ENCODE data around the gene UBE2D2.

Gene UBE2D2

GRCh38 chr5:139636207-139636792, 75.2 kb downstream of the UBE2D2 start:
- TF ChIP-seq EP300 (IDR thresholded peaks at IDR 0.05; ENCODE audit: borderline replicate concordance) (no peak; the same call in 1 of the 2 replicates), TEAD4 (IDR thresholded peaks at IDR 0.05) (no peak), USF1 (IDR thresholded peaks at IDR 0.05) (no peak), ZBTB7A (IDR thresholded peaks at IDR 0.05; ENCODE audit: low read depth) (no peak), CEBPB (IDR thresholded peaks at IDR 0.05) (no peak), REST (IDR thresholded peaks at IDR 0.05; ENCODE audit: low read depth) (no peak), RAD21 (IDR thresholded peaks at IDR 0.05; ENCODE audit: low read depth) (no peak), YY1 (IDR thresholded peaks at IDR 0.05; ENCODE audit: low read depth) (no peak), EGR1 (IDR thresholded peaks at IDR 0.05) (no peak), TCF12 (IDR thresholded peaks at IDR 0.05; ENCODE audit: low read depth) (no peak; the same call in 1 of the 2 replicates), CREB1 (IDR thresholded peaks at IDR 0.05; ENCODE audit: low read depth) (no peak), TAF1 (IDR thresholded peaks at IDR 0.05; ENCODE audit: low read depth) (no peak), NFIC (IDR thresholded peaks at IDR 0.05) (no peak), FOXM1 (IDR thresholded peaks at IDR 0.05; ENCODE audit: borderline replicate concordance, low read depth) (no peak)
- TF ChIP-seq, protein P1, sequence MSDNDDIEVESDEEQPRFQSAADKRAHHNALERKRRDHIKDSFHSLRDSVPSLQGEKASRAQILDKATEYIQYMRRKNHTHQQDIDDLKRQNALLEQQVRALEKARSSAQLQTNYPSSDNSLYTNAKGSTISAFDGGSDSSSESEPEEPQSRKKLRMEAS (IDR thresholded peaks at IDR 0.05) = no peak; the same call in 1 of the 2 replicates

DNA sequence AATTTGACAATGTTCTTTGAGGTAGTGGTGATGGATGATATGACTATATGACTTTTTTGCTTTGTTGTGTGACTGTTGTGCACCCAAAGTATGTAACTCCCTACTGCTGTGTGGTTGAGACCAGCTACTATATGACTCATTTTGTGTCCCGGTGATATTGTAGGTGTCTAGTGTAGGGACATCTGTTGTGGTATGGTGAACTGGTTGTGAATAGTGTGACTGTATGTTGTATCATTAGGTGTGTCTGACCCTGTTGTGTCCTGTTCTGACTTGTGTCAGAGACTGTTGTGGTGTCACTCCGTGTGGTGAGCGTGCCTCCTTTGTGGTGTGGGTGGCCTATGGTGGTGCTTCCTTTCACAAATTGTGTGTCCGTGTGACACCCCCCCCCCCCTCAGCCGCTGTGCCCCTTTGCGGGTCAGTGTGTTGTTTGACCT, 75.9 kb downstream of the UBE2D2 start:
- TF ChIP-seq REST (IDR thresholded peaks at IDR 0.05; ENCODE audit: low read depth) (no peak), ZBTB7A (IDR thresholded peaks at IDR 0.05; ENCODE audit: low read depth) (no peak), EP300 (IDR thresholded peaks at IDR 0.05; ENCODE audit: borderline replicate concordance) (no peak), EGR1 (IDR thresholded peaks at IDR 0.05) (no peak), TEAD4 (IDR thresholded peaks at IDR 0.05) (no peak), CEBPB (IDR thresholded peaks at IDR 0.05) (no peak), RAD21 (IDR thresholded peaks at IDR 0.05; ENCODE audit: low read depth) (no peak), FOXM1 (IDR thresholded peaks at IDR 0.05; ENCODE audit: borderline replicate concordance, low read depth) (no peak), CREB1 (IDR thresholded peaks at IDR 0.05; ENCODE audit: low read depth) (no peak), TAF1 (IDR thresholded peaks at IDR 0.05; ENCODE audit: low read depth) (no peak), TCF12 (IDR thresholded peaks at IDR 0.05; ENCODE audit: low read depth) (no peak), NFIC (IDR thresholded peaks at IDR 0.05) (no peak), YY1 (IDR thresholded peaks at IDR 0.05; ENCODE audit: low read depth) (no peak), USF1 (IDR thresholded peaks at IDR 0.05) (no peak)
- TF ChIP-seq, protein P1 (IDR thresholded peaks at IDR 0.05) = no peak

GRCh38 chr5:139637438-139638089, 76.4 kb downstream of the UBE2D2 start:
- peak; percentile 99 for TF ChIP-seq ZBTB7A (IDR thresholded peaks at IDR 0.05; ENCODE audit: low read depth)
- TF ChIP-seq USF1 (IDR thresholded peaks at IDR 0.05) = no peak
- peak; percentile 87 for TF ChIP-seq NFIC (IDR thresholded peaks at IDR 0.05)
- 0 out of 2 replicates have a peak, but pooled peaks have one; percentile 43 for TF ChIP-seq TAF1 (IDR thresholded peaks at IDR 0.05; ENCODE audit: low read depth)
- no peak for TF ChIP-seq RAD21 (IDR thresholded peaks at IDR 0.05; ENCODE audit: low read depth)
- TF ChIP-seq FOXM1 (IDR thresholded peaks at IDR 0.05; ENCODE audit: borderline replicate concordance, low read depth) = no peak
- TF ChIP-seq EP300 (IDR thresholded peaks at IDR 0.05; ENCODE audit: borderline replicate concordance) = peak; percentile 65; the same call in 1 of the 2 replicates
- TF ChIP-seq YY1 (IDR thresholded peaks at IDR 0.05; ENCODE audit: low read depth) = no peak
- no peak for TF ChIP-seq CREB1 (IDR thresholded peaks at IDR 0.05; ENCODE audit: low read depth)
- TF ChIP-seq EGR1 (IDR thresholded peaks at IDR 0.05) = 0 out of 2 replicates have a peak, but pooled peaks have one; percentile 23
- no peak for TF ChIP-seq REST (IDR thresholded peaks at IDR 0.05; ENCODE audit: low read depth)
- TF ChIP-seq CEBPB (IDR thresholded peaks at IDR 0.05) = peak; percentile 45
- TF ChIP-seq TEAD4 (IDR thresholded peaks at IDR 0.05) = peak; percentile 27
- TF ChIP-seq TCF12 (IDR thresholded peaks at IDR 0.05; ENCODE audit: low read depth) = peak; percentile 73
- TF ChIP-seq, protein P1 (IDR thresholded peaks at IDR 0.05) = peak; percentile 43; the same call in 1 of the 2 replicates
